ENCODE results near the gene SAMD9.
"Not testable (repeated sequence)": the region's sequence is repeated elsewhere in the genome, so short reads cannot be mapped to it uniquely, and the experiment has no call there.

The SAMD9 gene

DNA sequence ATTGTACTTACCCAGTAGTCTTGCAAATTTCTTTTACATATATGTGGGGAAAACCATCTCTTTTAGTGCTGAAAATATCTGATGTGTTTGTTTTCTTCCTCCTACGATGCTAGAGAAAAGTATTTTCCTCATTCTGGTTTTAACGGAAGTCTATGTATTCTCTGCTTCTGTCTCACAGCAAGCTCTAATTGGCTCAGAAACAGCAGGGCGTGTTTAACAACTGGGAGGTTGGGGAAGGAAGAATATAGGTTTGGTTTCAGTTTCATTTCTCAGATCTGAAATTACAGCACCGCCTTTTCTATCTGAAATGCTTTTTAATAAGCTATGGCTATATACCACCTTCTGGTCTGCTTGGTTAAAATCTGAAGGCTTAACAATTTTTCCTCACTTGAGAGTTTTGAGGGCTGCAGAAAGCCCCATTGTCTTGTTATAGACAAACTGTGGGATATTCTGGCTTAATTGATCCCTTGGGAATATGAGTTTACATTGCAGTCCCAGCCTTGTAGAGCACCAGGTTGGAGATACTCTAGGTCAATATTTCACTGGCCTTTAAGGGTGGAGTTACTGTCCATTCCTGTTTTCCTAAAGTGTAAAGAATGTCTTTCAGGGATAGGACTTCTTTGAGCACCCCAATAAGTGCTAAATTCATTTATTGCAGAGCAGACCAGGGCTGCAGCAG is at the start of gene SAMD9:
Gene SAMD9, minus strand, starts transcription at position 128 of the 679 bp plus-strand sequence. CDS start 11,882 bp downstream, outside the sequence.
- in situ Hi-C loops (cut with MboI; ENCODE audit: low sequenced_read_pairs), result no loop called here

- in situ Hi-C loops (cut with MboI; ENCODE audit: low sequenced_read_pairs), result no loop called here
These were observed 47.7 kb upstream of the SAMD9 start for GRCh38 chr7:93165447-93165846.

DNA sequence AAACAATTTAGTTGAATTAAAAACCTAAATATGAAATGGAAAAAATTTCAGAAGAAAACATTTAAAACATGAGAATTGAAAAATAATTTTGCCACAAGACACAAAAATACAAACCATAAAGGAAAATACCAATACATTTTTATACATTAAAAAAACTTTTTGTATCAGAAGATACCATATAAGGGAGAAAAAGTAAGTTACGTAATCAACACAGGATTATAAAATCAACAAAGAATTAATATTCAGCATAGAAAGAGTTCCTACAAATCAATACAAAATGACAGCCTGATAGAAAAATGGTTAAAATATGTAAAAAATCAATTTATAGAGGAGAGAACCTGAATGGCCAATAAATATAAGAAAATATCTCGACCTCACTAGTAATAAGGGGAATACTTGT is 47.0 kb upstream of the SAMD9 start:
- in situ Hi-C loops (cut with MboI; ENCODE audit: low sequenced_read_pairs), result no loop called here

GRCh38 chr7:93161181-93161762 is 43.5 kb upstream of the SAMD9 start:
- in situ Hi-C loops (cut with MboI; ENCODE audit: low sequenced_read_pairs), result no loop called here

GRCh38 chr7:93160410-93160809 is 42.6 kb upstream of the SAMD9 start:
- in situ Hi-C loops (cut with MboI; ENCODE audit: low sequenced_read_pairs), result no loop called here

- in situ Hi-C loops (cut with MboI; ENCODE audit: low sequenced_read_pairs), result no loop called here
These were observed 41.7 kb upstream of the SAMD9 start for GRCh38 chr7:93159490-93159889.

- in situ Hi-C loops (cut with MboI; ENCODE audit: low sequenced_read_pairs), result no loop called here
These were observed 39.1 kb upstream of the SAMD9 start for GRCh38 chr7:93156884-93157283.

DNA sequence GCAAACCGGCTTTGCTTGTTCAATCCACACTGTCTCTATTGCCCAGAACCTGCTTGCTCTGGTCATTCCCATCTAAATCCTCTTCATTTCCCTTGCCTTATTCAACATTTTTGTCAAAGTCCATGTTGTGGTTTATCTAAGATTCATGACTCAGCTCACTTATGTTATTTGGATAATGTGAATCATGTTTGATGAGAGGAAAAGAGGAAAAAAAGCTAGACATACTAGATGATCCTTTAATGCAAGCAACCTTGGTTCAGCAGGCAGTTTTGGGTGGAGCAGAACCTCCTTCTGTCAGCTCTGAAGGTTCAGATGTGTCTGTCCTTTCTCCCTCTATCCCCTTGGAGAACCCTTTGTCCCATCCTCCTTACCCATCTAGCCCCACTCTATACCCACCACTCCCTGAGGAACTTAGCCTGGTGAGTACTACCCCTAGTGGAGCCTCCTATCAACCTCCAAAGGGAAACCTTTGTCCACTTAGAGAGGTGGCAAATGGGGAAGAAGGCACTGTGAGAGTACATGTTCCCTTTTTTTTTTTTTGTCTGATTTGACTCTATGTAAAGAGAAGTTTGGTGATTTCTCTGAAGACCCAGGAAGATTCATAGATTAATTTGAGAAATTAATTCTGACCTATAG is 32.5 kb upstream of the SAMD9 start:
- in situ Hi-C loops (cut with MboI; ENCODE audit: low sequenced_read_pairs), result no loop called here

GRCh38 chr7:93148727-93149126 is 30.9 kb upstream of the SAMD9 start:
- in situ Hi-C loops (cut with MboI; ENCODE audit: low sequenced_read_pairs), result no loop called here

DNA sequence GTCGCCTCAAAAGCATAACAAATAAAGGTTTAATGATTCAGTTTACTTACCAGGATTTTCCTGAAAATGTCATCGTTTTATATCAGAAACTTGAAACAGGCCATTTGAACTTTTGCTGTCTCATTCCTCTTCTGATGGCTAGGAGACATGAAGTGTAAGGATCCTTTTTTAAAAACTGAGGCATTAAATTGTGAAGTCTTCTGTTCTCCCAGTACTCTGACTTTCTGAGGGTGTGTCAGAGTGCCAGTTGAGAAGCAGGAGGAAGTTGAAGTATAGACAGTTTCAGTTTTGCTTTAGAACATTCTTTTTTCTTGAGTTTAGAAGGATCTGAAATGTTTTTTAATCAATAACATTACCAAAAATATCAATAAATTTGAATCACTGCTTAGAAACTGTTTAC is 30.4 kb upstream of the SAMD9 start, which contains the start of gene SAMD9L:
Gene SAMD9L, minus strand, starts transcription at position 242 of the 400 bp plus-strand sequence. CDS start 12,414 bp downstream, outside the sequence.
- in situ Hi-C loops (cut with MboI; ENCODE audit: low sequenced_read_pairs), result no loop called here

DNA sequence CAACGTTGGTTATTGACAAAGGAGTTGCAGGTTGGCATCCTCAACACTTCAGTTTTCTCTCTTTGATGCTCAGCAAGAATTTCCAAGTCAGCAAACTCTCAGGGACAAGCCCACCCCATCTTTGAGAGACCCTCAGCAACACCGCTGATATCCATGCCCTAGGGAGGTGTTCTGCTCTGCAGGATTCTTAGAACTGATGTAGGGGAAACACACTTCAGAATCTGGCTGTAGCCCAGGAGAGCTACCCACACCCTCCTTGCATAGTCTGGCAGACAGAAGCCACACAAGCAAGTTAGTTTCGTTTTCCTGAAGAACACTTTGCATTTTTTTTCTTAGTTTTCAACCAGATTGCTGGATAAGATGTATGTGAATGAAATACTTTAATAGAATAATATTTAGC is 29.6 kb upstream of the SAMD9 start:
- in situ Hi-C loops (cut with MboI; ENCODE audit: low sequenced_read_pairs), result no loop called here

GRCh38 chr7:93146472-93147141 is 28.8 kb upstream of the SAMD9 start:
- in situ Hi-C loops (cut with MboI; ENCODE audit: low sequenced_read_pairs), result no loop called here

- in situ Hi-C loops (cut with MboI; ENCODE audit: low sequenced_read_pairs), result no loop called here
These were observed 28.3 kb upstream of the SAMD9 start for GRCh38 chr7:93146036-93146435.

DNA sequence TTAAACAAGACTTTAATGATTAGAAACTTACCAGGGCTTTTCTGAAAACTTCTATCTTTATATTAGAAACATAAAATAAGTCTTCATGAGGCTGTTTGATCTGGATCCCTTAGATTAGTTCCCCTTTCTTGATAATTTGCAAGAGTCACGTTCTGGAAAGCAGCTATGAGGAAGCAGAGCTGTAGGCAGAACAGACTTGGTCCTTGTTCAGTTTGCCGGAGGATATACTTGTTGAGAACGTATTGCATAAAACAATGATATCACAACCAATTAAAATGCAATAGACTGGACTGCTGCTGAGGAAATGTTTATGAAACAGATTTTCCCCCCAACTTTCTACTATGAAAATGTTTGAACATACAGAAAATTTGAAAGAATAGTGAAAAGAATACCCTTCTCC is 27.6 kb upstream of the SAMD9 start:
- in situ Hi-C loops (cut with MboI; ENCODE audit: low sequenced_read_pairs), result no loop called here

DNA sequence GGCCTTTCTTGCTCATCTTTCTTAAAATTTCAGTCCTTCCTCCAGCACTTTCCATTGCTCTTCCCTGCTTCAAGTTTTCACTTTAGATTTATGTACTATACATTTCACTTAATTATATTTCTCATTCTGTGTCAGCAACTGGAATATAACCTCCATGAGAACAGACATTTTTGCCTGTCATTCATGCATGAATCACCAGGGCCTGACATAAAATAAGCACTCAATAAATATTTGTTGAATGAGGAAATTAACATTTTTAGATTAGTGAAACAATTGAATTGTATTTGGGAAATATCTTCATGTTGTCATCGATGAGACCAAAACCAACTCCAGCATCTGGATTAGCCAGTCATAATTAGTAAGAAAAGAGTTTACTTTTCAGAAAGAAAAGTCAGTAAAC is 24.3 kb upstream of the SAMD9 start:
- in situ Hi-C loops (cut with MboI; ENCODE audit: low sequenced_read_pairs), result no loop called here

DNA sequence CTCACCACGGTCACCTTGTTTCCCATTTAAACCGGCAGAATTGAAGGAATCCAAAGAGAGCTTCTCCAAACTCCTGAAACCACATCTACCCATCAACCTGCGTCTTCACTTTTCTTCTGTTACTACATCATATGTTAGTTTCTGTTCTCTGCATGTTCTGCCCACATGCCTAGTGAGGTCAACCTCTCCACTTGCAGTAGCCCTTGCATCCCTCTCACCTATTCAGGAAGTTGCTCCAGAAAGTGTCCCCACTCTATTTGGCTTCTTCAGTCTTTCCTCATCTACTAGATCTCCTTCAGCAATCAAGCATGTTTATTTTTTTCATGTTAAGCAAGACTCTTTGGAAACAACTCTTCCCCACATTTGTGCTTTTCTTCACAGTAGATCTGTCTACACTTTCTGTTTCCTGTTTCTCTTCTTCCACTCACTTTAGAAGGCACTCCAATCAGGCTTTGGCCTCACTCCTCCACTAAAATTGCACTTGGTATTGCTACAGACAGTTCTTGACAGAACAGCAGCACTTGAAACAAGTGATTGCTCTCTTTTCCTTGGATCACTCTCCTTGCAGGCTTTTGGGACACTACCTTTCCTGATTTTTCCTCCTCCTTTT is 22.9 kb upstream of the SAMD9 start:
- in situ Hi-C loops (cut with MboI; ENCODE audit: low sequenced_read_pairs), result no loop called here

GRCh38 chr7:93138576-93138975 is 20.8 kb upstream of the SAMD9 start:
- in situ Hi-C loops (cut with MboI; ENCODE audit: low sequenced_read_pairs), result no loop called here

DNA sequence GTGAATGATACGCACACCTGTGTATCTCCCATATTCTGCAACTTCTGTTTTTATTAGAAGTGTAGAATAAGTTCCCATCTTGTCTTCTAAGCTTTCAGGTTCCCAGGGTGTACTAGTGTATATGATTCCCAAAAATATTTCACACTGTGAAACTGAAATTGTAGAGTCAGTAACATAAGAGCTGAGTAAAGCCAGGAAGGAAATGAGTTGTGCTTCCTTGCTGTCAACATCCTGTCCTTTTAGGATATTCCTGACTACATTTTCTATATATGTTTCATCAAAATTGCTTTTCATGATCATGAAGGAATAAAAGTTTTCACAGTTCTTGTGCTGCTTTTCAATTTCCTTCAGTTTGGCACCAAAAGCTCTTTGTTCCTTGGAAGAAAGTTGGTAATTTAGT is 15.2 kb upstream of the SAMD9 start:
- in situ Hi-C loops (cut with MboI; ENCODE audit: low sequenced_read_pairs), result no loop called here

DNA sequence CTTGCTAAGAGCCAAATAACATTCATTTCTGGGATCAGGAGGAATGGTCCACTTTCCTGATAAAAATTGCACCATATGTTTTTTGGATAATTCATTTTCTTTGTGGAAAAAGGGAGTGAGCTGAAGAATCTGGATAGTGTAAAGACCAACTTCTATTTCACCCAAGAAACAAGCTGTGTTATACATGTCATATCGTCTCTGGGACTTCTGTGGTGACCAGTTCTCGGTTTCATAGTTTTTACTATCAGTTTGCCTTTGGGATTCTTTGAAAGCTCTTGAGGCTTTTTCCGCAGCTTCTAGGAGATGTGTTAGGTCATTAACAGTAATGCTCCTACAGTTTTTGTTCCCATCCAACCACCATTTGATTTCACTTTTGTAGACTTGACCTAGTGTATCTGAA is 14.4 kb upstream of the SAMD9 start:
- in situ Hi-C loops (cut with MboI; ENCODE audit: low sequenced_read_pairs), result no loop called here

- in situ Hi-C loops (cut with MboI; ENCODE audit: low sequenced_read_pairs), result not testable (repeated sequence)
These were observed 9.2 kb upstream of the SAMD9 start for GRCh38 chr7:93126954-93127353.

- in situ Hi-C loops (cut with MboI; ENCODE audit: low sequenced_read_pairs), result not testable (repeated sequence)
These were observed 5.8 kb upstream of the SAMD9 start for GRCh38 chr7:93123532-93123931.

Data from HL-60/S4 treated with retinoic acid at 250 ng/mL for 4 days and 3 days (cell line).